GM10266 (cell line): ENCODE results near the gene PDLIM3.

Experiments used
- DNase-seq: peaks from one replicate; pipeline ENCODE4 v3.0.0; 2012; ENCODE audit errors: extremely low spot score
- TF ChIP-seq, protein P1 (sequence below): IDR thresholded peaks from 2 replicates; pipeline ENCODE4 v1.5.1; 2012; ENCODE audit warnings: mild to moderate bottlenecking, low read depth; ENCODE audit not compliant: control insufficient read depth, insufficient read depth; ENCODE audit errors: missing control alignments

PDLIM3 gene

DNA sequence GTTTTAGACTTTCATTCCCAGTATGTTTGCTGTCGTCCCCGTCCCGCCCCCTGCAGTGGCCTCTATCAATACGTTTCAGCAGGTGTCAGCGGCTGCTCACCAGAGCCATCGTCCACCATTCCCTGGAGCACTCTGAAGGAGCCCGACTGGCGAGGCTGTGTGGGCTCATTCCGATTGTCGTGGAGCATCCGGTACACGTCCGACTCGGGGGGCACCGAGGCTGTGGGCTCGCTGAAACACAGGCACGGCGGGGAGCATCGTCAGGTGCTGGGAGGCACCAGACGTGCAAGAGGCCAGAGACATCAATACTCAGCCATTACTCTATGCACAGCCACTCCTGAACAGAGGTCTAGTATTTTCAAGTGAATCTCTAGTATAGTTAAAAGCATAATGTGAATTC is 28.9 kb downstream of the PDLIM3 start:
- TF ChIP-seq, protein P1, sequence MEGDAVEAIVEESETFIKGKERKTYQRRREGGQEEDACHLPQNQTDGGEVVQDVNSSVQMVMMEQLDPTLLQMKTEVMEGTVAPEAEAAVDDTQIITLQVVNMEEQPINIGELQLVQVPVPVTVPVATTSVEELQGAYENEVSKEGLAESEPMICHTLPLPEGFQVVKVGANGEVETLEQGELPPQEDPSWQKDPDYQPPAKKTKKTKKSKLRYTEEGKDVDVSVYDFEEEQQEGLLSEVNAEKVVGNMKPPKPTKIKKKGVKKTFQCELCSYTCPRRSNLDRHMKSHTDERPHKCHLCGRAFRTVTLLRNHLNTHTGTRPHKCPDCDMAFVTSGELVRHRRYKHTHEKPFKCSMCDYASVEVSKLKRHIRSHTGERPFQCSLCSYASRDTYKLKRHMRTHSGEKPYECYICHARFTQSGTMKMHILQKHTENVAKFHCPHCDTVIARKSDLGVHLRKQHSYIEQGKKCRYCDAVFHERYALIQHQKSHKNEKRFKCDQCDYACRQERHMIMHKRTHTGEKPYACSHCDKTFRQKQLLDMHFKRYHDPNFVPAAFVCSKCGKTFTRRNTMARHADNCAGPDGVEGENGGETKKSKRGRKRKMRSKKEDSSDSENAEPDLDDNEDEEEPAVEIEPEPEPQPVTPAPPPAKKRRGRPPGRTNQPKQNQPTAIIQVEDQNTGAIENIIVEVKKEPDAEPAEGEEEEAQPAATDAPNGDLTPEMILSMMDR = no peak
- DNase-seq = no peak

GRCh38 chr4:185504098-185505047 is 30.9 kb downstream of the PDLIM3 start:
- TF ChIP-seq, protein P1 = no peak
- no peak for DNase-seq

DNA sequence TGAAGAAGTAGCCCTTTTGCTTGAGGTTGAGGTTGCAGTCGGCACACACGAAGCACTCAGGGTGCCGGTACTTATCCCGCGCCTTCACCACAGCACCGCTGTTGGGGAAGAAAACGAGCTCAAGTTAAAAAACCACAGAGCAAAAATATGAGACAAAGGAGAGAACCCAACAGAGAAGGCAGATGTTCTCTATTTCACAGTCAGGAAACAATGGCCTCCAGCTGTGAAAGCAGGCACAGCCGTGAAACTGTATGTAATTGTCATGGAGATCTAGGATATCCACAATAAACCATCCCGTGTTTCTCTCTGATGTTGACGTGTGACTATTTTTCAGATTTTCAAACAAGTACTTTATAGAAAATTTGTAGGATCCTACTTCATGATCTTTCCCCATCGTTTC is 32.9 kb downstream of the PDLIM3 start:
- TF ChIP-seq, protein P1 = no peak
- no peak for DNase-seq

DNA sequence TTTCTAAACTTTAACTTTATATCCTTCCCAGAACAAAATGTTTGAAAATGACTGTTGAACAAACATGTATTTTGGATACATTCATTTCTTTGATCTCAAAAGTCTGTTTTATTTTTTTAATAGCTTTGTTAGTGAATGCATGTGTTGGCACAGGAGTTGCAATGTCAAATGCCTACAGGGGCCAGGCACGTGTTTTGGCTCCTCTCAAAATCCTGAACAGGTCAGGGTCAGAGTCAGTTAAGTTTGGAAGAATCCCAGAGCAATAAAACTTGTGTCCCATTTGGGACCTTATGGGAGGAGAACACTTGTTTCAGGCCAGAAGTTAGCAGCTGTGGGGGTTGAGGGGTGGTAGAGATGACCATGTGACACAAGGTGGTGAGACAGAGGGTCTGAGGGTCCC is 34.7 kb downstream of the PDLIM3 start:
- TF ChIP-seq, protein P1 = no peak
- DNase-seq = no peak

DNA sequence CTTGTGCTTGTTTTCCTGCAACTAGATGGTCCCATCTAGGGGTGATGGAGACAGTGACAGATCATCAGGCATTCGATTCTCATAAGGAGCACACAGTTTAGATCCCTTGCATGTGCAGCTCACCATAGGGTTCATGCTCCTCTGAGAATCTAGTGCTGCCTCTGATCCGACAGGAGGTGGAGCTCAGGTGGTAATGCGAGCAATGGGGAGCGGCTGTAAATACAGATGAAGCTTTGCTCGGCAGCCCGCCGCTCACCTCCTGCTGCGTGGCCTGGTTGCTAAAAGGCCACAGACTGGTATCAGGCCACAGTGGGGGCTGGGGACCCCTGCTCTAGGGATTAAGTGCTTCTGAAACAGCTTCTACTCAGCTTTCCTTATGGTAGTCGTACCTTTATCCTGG is 35.3 kb downstream of the PDLIM3 start:
- no peak for DNase-seq
- TF ChIP-seq, protein P1 = no peak

DNA sequence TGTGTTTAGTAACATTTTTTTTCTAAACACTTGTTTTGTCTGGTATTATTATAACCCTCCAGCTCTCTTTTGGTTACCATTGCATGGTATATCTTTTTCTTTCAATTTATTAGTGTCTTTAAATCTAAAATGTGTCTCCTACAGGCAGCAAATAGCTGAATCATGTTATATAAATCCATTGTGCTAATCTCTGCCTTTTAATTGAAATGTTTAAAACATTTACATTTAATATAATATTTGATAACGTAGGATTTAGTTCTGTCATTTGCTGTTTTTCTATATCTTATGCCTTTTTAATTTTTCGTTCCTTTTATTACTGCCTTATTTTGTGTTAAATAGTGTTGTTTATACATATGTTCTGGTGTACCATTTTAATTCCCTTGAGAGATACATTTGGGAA is 46.7 kb downstream of the PDLIM3 start:
- no peak for DNase-seq
- TF ChIP-seq, protein P1 = no peak

DNA sequence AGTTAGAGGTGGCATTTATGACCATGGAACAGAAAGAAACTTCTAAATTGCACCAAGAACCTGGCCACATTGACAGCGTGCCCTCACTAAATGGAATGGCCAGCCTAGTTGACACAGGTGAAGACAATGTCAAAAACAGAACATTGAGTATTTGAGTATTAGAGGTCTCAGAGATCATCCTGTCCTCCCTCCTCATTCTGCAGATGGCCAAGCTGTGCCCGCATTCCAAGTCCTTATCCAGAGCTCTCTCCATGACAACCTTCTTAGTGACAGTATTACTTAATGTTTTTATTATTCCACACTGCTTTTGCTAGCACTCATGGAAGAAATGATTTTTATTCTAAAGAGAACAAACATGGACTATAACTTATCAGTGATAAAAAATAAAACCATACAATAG is 53.9 kb downstream of the PDLIM3 start:
- TF ChIP-seq, protein P1 = no peak
- DNase-seq = no peak
